Measurements from ENCODE around the gene SMIM12. TPM values are rescaled to one million over a fixed set of nuclear protein-coding genes. Genes with fewer than 3 reads are reported as not detected.

Gene SMIM12
- total RNA-seq, 5 donors from 2014 or later (not counting 1 experiment from before 2014, with no cell fraction given), result 29.8 to 46.7 (median 37.1) TPM

DNA sequence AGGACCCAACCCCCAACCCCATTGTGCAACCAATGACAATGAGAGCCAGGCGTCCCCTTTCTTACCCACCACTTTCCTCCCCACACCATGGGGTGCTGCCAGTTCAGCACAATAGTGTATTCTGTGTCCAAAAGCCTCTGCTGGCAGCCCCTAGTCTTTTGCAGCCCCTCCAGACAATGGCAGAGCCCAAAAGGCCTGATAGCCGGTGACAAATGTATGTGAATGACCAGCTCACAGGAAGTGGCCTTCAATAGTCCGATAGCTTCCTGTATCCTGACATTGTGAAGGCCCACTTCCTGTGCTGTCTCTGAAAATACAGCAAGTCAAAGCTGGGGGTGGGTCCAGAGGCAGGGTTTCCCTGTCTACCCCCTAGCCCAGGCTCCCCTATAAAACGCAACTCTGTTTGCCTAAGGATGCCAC, 16.6 kb downstream of the SMIM12 start:
- no peaks in the 10 kb centered on the region for H3K9me3 Mint-ChIP-seq
- peaks cover 11 to 12% (median 12%) of the 10 kb centered on the region in 3 donors for H3K4me1 Mint-ChIP-seq
- no peak overlapping the region for H3K27ac Mint-ChIP-seq
- no peaks in the 10 kb centered on the region for H3K9me3 ChIP-seq
- H3K4me3 ChIP-seq (ENCODE audit: control insufficient read depth in 1 of 2, extremely low read depth in 1 of 2, low read length in 1 of 2), result no peak overlapping the region
- ChIA-PET CTCF (interaction anchor here in 1 of 2 donors (0.6 kb wide), 1 partner anchor 9 kb away, joined by 3 read pairs; no protein-coding TSS in a partner anchor), POLR2A (no interaction called here)
- H3K27ac ChIP-seq (ENCODE audit: low read length), result no peak overlapping the region
- H3K27me3 Mint-ChIP-seq, result no peaks in the 10 kb centered on the region
- H3K27me3 ChIP-seq (replicated peaks in 1 of 2; ENCODE audit: control insufficient read depth in 2 of 2, extremely low read depth in 1 of 2, insufficient read depth in 2 of 2, low read length in 1 of 2), result no peaks in the 10 kb centered on the region
- no peaks in the 10 kb centered on the region for H3K4me1 ChIP-seq (ENCODE audit: control insufficient read depth in 1 of 2, extremely low read depth in 1 of 2, insufficient read depth in 2 of 2, low read length in 2 of 2)
- peaks cover 13% of the 10 kb centered on the region for H3K36me3 Mint-ChIP-seq
- H3K4me3 Mint-ChIP-seq, result no peak overlapping the region
- peaks cover 5 to 6% of the 10 kb centered on the region in 2 donors for H3K36me3 ChIP-seq (ENCODE audit: control insufficient read depth in 2 of 2, extremely low read depth in 1 of 2, insufficient read depth in 1 of 2, low read length in 1 of 2)
- 71% methylated on average over 3 of the region's 4 CpGs for WGBS (ENCODE audit: insufficient coverage)
- DNase-seq (no peak), ATAC-seq (replicated peaks in 1 of 4) (no peak)

DNA sequence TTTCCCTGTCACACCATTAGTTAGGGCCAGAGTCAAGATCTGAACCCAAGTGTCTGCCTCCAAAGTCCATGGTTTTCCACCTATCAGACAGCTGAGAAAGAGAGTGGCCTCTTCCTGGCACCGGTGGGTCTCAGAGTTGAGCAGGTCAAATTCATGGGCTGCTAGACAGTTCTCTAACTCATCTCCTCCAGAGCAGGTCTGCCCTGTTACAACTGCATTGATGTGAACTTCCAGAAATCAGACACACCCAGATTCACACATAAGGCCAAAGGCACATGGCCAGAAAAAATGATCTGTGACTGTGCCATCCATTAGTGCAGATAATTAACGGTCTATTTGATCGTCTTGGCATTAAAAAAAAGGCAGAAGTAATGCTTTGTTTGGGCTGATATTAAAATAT, 17.5 kb downstream of the SMIM12 start:
- Histone ChIP-seq H3K4me1 (ENCODE audit: control insufficient read depth in 1 of 2, extremely low read depth in 1 of 2, insufficient read depth in 2 of 2, low read length in 2 of 2) (no peaks in the 10 kb centered on the region), H3K27ac (ENCODE audit: low read length) (no peak overlapping the region), H3K4me3 (ENCODE audit: control insufficient read depth in 1 of 2, extremely low read depth in 1 of 2, low read length in 1 of 2) (no peak overlapping the region), H3K9me3 (no peaks in the 10 kb centered on the region), H3K36me3 (ENCODE audit: control insufficient read depth in 2 of 2, extremely low read depth in 1 of 2, insufficient read depth in 1 of 2, low read length in 1 of 2) (peaks cover 0 to 6% of the 10 kb centered on the region in 2 donors), H3K27me3 (replicated peaks in 1 of 2; ENCODE audit: control insufficient read depth in 2 of 2, extremely low read depth in 1 of 2, insufficient read depth in 2 of 2, low read length in 1 of 2) (no peaks in the 10 kb centered on the region)
- H3K4me1 Mint-ChIP-seq, result peaks cover 10 to 12% (median 11%) of the 10 kb centered on the region in 3 donors
- ATAC-seq (replicated peaks in 1 of 4), result no peak
- no peak overlapping the region for H3K27ac Mint-ChIP-seq
- ChIA-PET CTCF (no interaction called here), POLR2A (no interaction called here)
- H3K27me3 Mint-ChIP-seq, result no peaks in the 10 kb centered on the region
- DNase-seq, result no peak
- no peak overlapping the region for H3K4me3 Mint-ChIP-seq
- 89% methylated on average over 1 of the region's 3 CpGs for WGBS (ENCODE audit: insufficient coverage)
- H3K36me3 Mint-ChIP-seq, result peaks cover 10% of the 10 kb centered on the region
- H3K9me3 Mint-ChIP-seq, result no peaks in the 10 kb centered on the region

DNA sequence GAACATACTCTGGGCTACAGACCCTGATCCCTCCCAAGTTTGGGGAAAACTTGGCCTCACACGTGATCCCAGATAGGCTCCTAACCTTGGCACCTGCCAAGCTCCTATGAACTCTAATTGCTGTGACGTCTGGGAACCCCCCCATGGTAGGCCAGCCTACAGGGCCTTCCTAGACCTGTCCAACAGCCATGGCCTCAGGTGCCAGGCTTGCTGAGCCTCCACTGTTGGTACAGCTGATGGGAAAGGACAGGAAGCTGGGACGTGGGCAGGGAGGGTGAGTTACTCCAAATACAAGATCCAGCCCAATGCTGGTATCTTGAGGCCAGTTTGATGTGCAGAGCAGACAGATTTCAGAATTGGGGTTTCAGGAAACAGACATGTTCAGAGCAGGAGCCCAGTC, 19.1 kb downstream of the SMIM12 start:
- Mint-ChIP-seq H3K27ac (no peak overlapping the region), H3K4me3 (no peak overlapping the region), H3K4me1 (peaks cover 8 to 12% (median 11%) of the 10 kb centered on the region in 3 donors), H3K27me3 (no peaks in the 10 kb centered on the region), H3K36me3 (peaks cover 11% of the 10 kb centered on the region), H3K9me3 (no peaks in the 10 kb centered on the region)
- ChIA-PET CTCF (no interaction called here), POLR2A (no interaction called here)
- H3K4me1 ChIP-seq (ENCODE audit: control insufficient read depth in 1 of 2, extremely low read depth in 1 of 2, insufficient read depth in 2 of 2, low read length in 2 of 2), result no peaks in the 10 kb centered on the region
- H3K36me3 ChIP-seq (ENCODE audit: control insufficient read depth in 2 of 2, extremely low read depth in 1 of 2, insufficient read depth in 1 of 2, low read length in 1 of 2), result peaks cover 0 to 6% of the 10 kb centered on the region in 2 donors
- H3K9me3 ChIP-seq, result no peaks in the 10 kb centered on the region
- DNase-seq, result no peak
- no peak overlapping the region for H3K4me3 ChIP-seq (ENCODE audit: control insufficient read depth in 1 of 2, extremely low read depth in 1 of 2, low read length in 1 of 2)
- 80% methylated on average over 2 of the region's 3 CpGs for WGBS (ENCODE audit: insufficient coverage)
- H3K27ac ChIP-seq (ENCODE audit: low read length), result no peak overlapping the region
- no peaks in the 10 kb centered on the region for H3K27me3 ChIP-seq (replicated peaks in 1 of 2; ENCODE audit: control insufficient read depth in 2 of 2, extremely low read depth in 1 of 2, insufficient read depth in 2 of 2, low read length in 1 of 2)
- ATAC-seq (replicated peaks in 1 of 4), result no peak

DNA sequence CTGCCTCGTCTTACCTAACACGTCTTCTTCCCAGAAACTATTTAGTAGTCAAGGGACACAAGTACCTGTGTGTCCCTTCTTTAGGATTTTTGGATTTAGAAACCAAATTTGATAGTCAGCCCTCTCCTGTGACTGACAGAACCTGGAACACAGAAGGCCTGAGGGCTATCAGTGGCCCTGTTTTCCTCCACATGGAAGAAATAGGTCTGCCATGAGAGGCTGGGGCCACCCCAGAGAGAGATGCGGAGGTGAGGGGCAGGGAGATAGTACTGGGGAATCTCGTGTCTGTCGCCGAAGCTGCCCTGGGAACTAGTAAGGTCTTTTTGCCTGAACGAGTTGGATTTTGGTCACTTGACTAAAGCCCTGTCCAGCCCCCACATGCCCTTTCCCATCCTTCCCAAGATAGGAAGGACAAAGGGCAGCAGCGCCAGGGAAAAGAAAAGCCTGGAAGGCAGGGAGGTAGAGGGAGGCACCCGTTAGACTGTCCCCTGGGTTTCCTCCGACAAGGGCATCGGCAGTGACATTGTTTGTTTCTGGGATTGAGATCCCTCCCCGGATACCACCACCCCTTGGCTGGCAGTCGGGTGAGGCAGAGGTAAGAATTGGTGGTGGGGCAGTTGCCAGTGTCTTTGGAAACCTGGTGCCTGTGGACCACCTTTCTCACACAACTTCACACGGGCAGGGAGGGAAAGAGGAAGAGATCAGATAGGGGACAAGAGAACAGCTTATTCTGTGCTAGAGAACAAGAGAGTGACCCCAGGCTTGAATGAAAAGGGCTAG, 19.8 kb downstream of the SMIM12 start:
- Histone ChIP-seq H3K4me1 (ENCODE audit: control insufficient read depth in 1 of 2, extremely low read depth in 1 of 2, insufficient read depth in 2 of 2, low read length in 2 of 2) (no peaks in the 10 kb centered on the region), H3K4me3 (ENCODE audit: control insufficient read depth in 1 of 2, extremely low read depth in 1 of 2, low read length in 1 of 2) (no peak overlapping the region), H3K9me3 (no peaks in the 10 kb centered on the region), H3K27ac (ENCODE audit: low read length) (no peak overlapping the region), H3K27me3 (replicated peaks in 1 of 2; ENCODE audit: control insufficient read depth in 2 of 2, extremely low read depth in 1 of 2, insufficient read depth in 2 of 2, low read length in 1 of 2) (no peaks in the 10 kb centered on the region), H3K36me3 (ENCODE audit: control insufficient read depth in 2 of 2, extremely low read depth in 1 of 2, insufficient read depth in 1 of 2, low read length in 1 of 2) (peaks cover 0 to under 1% of the 10 kb centered on the region in 2 donors)
- peaks cover 14% of the 10 kb centered on the region for H3K36me3 Mint-ChIP-seq
- H3K4me1 Mint-ChIP-seq, result peaks cover 8 to 12% (median 11%) of the 10 kb centered on the region in 3 donors
- no peak overlapping the region for H3K4me3 Mint-ChIP-seq
- WGBS (ENCODE audit: insufficient coverage), result 89% methylated on average over 3 of the region's 14 CpGs
- ChIA-PET CTCF (no interaction called here), POLR2A (no interaction called here)
- ATAC-seq (replicated peaks in 1 of 4) (no peak), DNase-seq (no peak)
- no peaks in the 10 kb centered on the region for H3K9me3 Mint-ChIP-seq
- H3K27ac Mint-ChIP-seq, result no peak overlapping the region
- no peaks in the 10 kb centered on the region for H3K27me3 Mint-ChIP-seq

DNA sequence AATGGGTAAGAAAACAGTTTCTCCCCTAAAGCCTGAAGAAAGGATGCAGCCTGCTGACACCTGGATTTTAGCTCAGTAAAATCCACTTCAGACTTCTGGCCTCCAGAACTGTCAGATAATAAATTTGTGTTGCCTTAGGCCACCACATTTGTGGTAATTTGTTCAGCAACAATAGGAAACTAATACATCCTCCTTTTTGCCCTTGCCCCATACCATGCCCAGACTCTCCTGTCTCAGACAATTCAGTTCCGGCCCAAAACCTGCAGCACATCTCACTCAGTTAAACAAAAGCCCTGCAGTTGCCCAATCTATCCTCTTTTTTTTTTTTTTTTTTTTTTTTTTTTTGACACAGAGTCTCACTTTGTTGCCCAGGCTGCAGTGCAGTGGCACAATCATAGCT, 25.8 kb downstream of the SMIM12 start:
- Histone ChIP-seq H3K27me3 (replicated peaks in 1 of 2; ENCODE audit: control insufficient read depth in 2 of 2, extremely low read depth in 1 of 2, insufficient read depth in 2 of 2, low read length in 1 of 2) (no peaks in the 10 kb centered on the region), H3K4me3 (ENCODE audit: control insufficient read depth in 1 of 2, extremely low read depth in 1 of 2, low read length in 1 of 2) (no peak overlapping the region), H3K4me1 (ENCODE audit: control insufficient read depth in 1 of 2, extremely low read depth in 1 of 2, insufficient read depth in 2 of 2, low read length in 2 of 2) (no peaks in the 10 kb centered on the region), H3K27ac (ENCODE audit: low read length) (no peak overlapping the region), H3K36me3 (ENCODE audit: control insufficient read depth in 2 of 2, extremely low read depth in 1 of 2, insufficient read depth in 1 of 2, low read length in 1 of 2) (no peaks in the 10 kb centered on the region), H3K9me3 (no peaks in the 10 kb centered on the region)
- ChIA-PET POLR2A (interaction anchor here in 1 of 2 donors (0.7 kb wide), 1 partner anchor 18 kb away, joined by 7 read pairs; no protein-coding TSS in a partner anchor), CTCF (interaction anchor here in 1 of 2 donors (0.6 kb wide), 1 partner anchor 73 kb away, joined by 3 read pairs; no protein-coding TSS in a partner anchor)
- no peak overlapping the region for H3K4me3 Mint-ChIP-seq
- no peaks in the 10 kb centered on the region for H3K4me1 Mint-ChIP-seq
- no peaks in the 10 kb centered on the region for H3K27me3 Mint-ChIP-seq
- peaks cover 9% of the 10 kb centered on the region for H3K36me3 Mint-ChIP-seq
- 86% methylated on average over 1 of the region's 1 CpG for WGBS (ENCODE audit: insufficient coverage)
- DNase-seq, result no peak
- H3K27ac Mint-ChIP-seq, result no peak overlapping the region
- no peaks in the 10 kb centered on the region for H3K9me3 Mint-ChIP-seq
- no peak for ATAC-seq (replicated peaks in 1 of 4)

DNA sequence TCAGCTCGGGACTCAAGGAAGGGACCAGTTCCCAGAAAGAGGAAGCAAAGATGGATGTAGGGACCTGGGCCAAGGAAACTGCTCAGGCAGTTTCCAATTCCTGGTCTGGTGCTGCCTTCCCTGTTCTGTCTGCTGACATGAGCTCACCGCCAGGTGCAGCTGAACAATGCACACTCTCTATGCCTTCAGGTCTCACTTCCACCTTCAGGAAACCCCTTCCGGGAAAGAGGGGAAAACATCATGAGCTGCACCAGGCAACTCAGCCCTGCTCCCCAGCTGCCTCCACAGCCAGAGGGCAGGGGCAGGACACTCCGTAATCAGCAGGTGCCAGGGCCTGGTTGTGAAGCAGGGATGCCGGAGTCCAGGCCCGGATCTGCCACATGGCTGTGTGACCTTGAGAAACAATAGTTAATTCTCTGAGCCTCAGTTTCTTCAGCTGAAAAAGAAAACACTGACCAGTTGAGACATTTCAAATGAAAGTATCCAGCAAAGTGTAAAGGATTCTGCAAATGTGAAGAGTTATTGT, 27.8 kb downstream of the SMIM12 start:
- H3K36me3 Mint-ChIP-seq, result peaks cover 9% of the 10 kb centered on the region
- no peaks in the 10 kb centered on the region for H3K9me3 ChIP-seq
- no peak overlapping the region for H3K27ac ChIP-seq (ENCODE audit: low read length)
- no peaks in the 10 kb centered on the region for H3K4me1 ChIP-seq (ENCODE audit: control insufficient read depth in 1 of 2, extremely low read depth in 1 of 2, insufficient read depth in 2 of 2, low read length in 2 of 2)
- ATAC-seq (replicated peaks in 1 of 4) (no peak), DNase-seq (no peak)
- CTCF ChIA-PET, result interaction anchor here in 1 of 2 donors (0.5 kb wide), 1 partner anchor 358 kb away, joined by 5 read pairs; no protein-coding TSS in a partner anchor
- H3K9me3 Mint-ChIP-seq, result no peaks in the 10 kb centered on the region
- H3K4me3 ChIP-seq (ENCODE audit: control insufficient read depth in 1 of 2, extremely low read depth in 1 of 2, low read length in 1 of 2), result no peak overlapping the region
- no peaks in the 10 kb centered on the region for H3K27me3 ChIP-seq (replicated peaks in 1 of 2; ENCODE audit: control insufficient read depth in 2 of 2, extremely low read depth in 1 of 2, insufficient read depth in 2 of 2, low read length in 1 of 2)
- POLR2A ChIA-PET, result no interaction called here
- H3K27ac Mint-ChIP-seq, result no peak overlapping the region
- H3K4me1 Mint-ChIP-seq, result peaks cover 0 to 5% (median 0%) of the 10 kb centered on the region in 3 donors
- 78% methylated on average over 3 of the region's 6 CpGs for WGBS (ENCODE audit: insufficient coverage)
- H3K4me3 Mint-ChIP-seq, result no peak overlapping the region
- H3K27me3 Mint-ChIP-seq, result no peaks in the 10 kb centered on the region
- H3K36me3 ChIP-seq (ENCODE audit: control insufficient read depth in 2 of 2, extremely low read depth in 1 of 2, insufficient read depth in 1 of 2, low read length in 1 of 2), result no peaks in the 10 kb centered on the region
